ENCODE data around the gene FAM98C. TPM values are rescaled to one million over a fixed set of nuclear protein-coding genes. Genes with fewer than 3 reads are reported as not detected.
A peak's percentile ranks its signal among the peaks of the same experiment; 100 is the strongest.
"Not testable (repeated sequence)": the region's sequence is repeated elsewhere in the genome, so short reads cannot be mapped to it uniquely, and the experiment has no call there.

Gene FAM98C
- polyA plus RNA-seq (2012; ENCODE audit: insufficient read depth, insufficient read length), result 42.8 TPM

DNA sequence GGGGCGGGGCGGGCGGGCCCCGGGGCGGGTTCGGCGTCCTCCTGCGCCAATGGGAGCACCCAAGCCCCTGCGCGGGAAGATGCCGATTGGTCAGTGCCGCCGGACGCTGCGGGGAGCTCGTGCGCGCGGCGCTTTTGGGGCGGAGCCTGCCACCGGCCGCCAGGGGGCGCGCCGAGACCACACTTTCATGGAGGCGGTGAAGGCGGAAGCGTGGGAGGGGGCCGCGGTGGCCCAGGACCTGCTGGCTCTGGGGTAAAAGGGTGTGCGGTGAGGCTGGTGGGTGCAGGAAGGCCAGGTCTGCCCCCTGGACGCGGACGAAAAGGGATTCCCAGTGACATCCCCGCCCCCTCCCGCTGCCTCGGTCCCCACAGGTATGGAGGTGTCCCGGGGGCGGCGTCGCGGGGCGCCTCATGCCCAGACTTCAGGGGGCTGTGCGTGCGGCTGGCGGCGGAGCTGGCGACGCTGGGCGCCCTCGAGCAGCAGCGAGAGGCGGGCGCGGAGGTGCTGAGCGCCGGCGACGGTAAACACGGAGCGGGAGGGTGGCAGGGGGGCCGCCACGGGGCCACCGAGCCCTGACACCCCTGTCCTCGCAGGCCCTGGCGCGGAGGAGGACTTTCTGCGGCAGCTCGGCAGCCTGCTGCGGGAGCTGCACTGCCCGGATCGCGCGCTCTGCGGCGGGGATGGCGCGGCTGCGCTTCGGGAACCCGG, at the start of gene FAM98C:
FAM98C (plus strand) TSS at position 127 of the 708 bp plus-strand sequence; CDS start at position 188, 61 bp downstream.
- peak; percentile 94 for DNase-seq (ENCODE audit: low read depth, low spot score)
- H3K4me3 ChIP-seq (ENCODE audit: low read length), result peak within 1 kb of the TSS; percentile 70

DNA sequence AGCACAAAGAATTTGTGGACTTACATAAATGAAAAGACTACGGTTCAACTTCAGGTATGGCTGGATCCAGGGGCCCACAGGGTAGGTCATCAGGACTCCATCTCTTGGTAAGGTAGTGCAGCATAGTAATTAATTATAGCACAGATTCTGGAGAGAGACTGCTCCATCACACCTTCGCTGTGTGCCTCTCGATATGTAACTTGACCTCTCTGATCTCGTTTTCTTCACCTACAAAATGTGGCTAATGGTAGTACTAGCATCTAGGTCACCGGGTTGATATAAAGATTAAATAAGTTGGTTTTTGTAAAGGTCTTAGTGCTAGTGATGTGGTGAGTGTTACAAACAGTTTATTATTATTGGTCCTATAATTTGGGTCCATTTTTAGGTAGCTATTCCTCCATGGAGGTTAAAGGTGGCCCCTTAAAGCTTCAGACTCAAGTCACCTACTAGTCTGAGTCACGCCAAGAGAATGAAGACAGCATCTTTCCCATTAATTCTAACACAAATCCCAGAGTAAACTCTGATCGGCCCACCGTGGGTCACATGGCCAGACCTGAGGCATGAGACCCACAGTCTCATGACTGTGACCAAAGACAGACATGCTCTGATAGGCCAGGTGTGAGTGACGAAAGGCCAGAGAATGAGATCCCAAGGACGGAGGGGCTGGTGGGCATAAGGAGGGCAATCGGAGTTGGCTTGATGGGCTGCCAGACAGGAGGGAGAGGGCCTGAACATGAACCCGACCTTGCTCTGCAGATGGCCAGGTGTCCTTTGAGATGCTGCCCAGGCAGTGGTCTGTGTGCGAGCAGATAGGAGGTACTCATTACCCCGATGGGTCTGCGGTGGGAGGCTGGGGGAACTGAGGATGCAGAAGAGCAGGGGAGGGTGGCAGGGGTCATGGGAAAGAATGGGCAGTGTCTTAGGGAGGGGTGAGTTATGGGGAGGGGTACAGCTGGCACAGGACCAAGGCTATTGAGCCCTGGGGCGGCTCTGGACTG, 46.9 kb upstream of the FAM98C start:
- DNase-seq (ENCODE audit: low read depth, low spot score), result no peak
- no peak overlapping the region for H3K4me3 ChIP-seq (ENCODE audit: low read length)

DNA sequence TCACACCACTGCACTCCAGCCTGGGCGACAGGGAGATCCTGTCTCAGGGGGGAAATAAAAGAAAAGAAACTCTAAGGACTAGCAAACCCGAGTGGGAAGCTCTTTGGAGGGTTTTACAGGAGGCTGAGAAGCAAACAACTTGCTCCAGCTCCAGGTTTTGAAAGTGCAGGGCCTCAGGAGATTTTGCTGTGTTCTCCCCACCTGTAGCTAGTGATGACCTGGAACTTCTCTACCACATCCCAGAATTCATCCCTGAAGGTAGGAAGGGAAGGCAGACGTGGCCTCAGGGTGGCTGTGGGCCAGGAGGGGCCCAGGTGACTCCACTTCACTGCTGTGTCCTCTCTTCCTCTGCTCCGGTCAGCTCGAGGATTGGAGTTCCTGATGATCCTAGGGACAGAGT, 44.8 kb upstream of the FAM98C start:
- H3K4me3 ChIP-seq (ENCODE audit: low read length), result no peak overlapping the region
- DNase-seq (ENCODE audit: low read depth, low spot score), result no peak

DNA sequence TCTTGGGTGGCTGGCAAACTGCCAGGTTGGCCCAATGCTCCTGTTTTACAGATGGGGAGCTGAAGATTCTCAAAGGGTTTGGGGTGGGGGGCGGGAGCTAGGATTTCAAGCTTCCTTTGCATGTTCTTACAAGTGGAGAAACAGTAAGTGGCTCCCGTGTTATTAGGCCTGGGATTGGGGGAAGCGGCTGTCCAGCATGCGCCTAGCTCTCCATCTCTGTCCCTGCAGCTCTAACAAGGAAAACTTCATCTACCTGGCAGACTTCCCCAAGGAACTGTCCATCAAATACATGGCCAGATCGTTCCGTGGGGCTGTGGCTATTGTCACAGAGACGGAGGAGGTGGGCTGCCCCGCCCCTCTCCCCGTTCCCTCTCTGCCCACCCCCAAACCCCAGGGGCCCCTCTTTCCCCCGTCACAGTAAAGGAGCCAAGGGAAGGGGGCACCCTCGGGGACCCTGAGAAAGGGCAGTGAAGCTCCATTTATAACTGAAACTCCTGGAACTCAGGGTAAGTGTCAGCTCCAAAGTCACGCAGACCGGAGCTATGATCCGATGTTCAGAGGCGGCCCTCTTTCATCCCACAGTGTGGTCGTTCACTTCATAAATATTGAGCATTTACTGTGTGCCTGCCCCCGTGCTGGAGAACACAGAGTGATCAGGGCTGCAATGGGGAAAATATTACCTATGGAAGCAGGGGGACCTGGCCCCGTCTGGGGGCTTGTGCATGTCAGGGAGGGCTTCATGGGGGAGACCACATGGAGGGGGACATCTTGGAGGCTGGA, 43.5 kb upstream of the FAM98C start:
- H3K4me3 ChIP-seq (ENCODE audit: low read length), result no peak overlapping the region
- no peak for DNase-seq (ENCODE audit: low read depth, low spot score)

DNA sequence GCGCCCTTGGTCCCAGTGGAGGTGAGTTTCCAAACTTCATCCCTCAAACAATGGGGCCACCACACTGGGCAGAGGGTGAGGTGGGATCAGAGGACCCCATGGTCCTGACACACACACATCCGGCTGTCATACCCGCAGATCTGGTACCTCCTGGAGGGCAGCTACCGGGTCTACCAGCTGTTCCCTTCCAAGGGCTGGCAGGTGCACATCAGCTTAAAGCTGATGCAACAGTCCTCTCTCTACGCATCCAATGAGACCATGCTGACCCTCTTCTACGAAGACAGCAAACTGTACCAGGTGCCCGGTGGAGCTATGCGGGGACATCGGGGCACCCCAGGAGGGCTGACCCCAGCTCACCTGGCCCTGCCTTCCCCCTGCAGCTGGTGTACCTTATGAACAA, 42.5 kb upstream of the FAM98C start:
- DNase-seq (ENCODE audit: low read depth, low spot score), result no peak
- no peak overlapping the region for H3K4me3 ChIP-seq (ENCODE audit: low read length)

DNA sequence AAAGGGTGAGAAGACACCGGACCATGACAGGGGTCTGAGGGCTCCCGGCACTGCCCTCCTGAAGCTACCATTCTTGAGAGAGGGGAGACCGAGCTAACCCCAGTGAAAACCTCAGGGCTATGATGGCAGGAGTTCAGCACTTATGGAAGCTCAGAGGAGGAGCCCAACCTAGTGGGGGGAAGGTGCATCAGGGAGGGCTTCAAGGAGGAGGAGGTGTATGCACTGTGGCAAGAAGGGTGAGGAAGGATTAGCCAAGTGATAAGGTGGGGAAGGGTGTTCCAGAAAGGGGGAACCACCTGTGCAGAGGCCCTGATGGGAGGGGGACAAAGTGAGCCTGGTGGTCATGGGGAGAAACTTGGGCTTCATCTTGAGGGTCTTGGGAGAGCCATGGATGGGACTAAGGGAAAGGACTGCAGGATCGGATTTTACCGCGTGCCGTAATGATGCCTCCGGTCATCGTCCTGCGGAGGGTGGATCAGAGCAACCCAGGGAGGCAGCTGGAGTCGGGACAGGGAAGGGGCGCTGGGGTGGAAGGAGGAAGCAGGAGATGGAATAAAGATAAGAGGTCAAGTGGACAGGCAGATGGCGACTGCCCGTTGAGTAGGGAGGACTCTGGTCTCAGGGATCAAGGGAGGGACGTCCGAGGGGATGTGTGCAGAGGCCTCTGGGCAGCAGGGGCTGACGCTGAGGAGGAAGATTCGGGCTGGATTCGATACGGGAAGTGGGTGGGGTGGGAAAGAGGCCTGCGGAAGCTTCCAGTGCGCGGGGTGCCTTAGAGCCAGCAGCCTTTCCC, 41.9 kb upstream of the FAM98C start:
- H3K4me3 ChIP-seq (ENCODE audit: low read length), result no peak overlapping the region
- no peak for DNase-seq (ENCODE audit: low read depth, low spot score)

DNA sequence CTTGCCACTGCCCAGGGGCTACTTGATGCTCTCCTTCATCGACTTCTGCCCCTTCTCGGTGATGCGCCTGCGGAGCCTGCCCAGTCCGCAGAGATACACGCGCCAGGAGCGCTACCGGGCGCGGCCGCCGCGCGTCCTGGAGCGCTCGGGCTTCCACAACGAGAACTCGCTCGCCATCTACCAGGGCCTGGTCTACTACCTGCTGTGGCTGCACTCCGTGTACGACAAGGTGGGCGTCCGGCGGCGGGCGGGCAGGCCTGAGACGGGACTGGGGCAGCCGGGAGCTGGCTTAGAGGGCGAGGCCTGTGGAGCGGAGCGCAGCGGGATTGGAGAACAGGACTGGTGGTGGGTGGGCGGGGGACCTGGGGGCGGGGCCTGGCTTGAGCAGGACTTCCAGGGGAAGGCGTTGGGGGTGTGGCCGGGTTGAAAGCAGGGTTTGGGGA, 41.2 kb upstream of the FAM98C start:
- DNase-seq (ENCODE audit: low read depth, low spot score), result peak; percentile 41

DNA sequence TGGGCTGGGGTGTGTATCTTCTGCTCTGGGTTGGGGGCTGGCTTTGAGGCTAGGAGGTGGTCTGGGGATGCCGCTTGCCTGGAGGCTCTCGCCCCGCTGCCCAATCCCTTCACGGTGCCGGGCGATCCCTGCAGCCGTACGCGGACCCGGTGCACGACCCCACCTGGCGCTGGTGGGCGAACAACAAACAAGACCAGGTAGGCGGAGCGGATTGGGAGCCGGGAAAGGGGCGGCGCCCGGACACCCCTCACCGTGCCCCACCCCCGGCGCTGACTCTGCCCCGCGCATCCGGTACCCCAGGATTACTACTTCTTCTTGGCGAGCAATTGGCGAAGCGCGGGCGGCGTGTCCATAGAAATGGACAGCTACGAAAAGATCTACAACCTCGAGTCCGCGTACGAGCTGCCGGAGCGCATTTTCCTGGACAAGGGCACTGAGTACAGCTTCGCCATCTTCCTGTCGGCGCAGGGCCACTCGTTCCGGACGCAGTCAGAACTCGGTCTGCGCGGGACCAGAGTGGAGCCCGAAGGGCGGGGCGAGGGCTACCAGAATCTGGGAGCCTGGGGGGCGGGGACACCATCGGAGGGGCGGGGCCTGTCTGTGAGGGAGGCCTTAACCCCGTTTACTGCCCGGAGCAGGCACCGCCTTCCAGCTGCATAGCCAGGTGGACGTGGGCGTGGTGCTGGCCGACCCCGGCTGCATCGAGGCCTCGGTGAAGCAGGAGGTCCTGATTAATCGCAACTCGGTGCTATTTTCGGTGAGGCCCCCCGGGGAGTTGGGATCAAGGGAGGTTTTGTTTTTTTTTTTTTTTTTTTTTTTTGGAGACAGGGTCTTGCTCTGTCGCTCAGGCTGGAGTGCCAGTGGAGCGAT, 40.6 kb upstream of the FAM98C start:
- DNase-seq (ENCODE audit: low read depth, low spot score), result peak; percentile 20
- peak overlapping the region; percentile 59 for H3K4me3 ChIP-seq (ENCODE audit: low read length)

More for the DNA sequence above, 41.2 kb upstream of the FAM98C start:
- H3K4me3 ChIP-seq (ENCODE audit: low read length), result peak overlapping the region; percentile 59

DNA sequence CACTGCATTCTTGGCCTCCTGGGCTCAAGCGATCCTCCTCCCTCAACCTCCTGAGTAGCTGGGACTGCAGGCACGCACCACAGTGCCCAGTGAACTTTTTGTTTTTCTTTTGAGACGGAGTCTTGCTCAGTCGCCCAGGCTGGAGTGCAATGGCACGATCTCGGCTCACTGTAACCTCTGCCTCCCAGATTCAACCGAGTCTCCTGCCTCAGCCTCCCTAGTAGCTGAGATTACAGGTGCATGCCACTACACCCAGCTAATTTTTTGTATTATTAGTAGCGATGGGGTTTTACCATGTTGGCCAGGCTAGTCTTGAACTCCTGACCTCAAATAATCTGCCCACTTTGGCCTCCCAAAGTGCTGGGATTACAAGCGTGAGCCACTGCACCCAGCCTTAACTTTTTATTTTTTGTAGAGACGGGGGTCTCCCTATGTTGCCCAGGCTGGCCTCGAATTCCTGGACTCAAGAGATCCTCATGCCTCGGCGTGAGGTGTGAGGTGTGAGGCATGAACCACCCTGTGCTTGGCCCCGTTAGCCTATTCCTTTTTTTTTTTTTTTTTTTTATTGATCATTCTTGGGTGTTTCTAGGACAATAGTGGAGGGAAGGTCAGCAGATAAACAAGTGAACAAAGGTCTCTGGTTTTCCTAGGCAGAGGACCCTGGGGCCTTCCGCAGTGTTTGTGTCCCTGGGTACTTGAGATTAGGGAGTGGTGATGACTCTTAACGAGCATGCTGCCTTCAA, 39.8 kb upstream of the FAM98C start:
- H3K4me3 ChIP-seq (ENCODE audit: low read length), result peak overlapping the region; percentile 59
- DNase-seq (ENCODE audit: low read depth, low spot score), result not testable (repeated sequence)

DNA sequence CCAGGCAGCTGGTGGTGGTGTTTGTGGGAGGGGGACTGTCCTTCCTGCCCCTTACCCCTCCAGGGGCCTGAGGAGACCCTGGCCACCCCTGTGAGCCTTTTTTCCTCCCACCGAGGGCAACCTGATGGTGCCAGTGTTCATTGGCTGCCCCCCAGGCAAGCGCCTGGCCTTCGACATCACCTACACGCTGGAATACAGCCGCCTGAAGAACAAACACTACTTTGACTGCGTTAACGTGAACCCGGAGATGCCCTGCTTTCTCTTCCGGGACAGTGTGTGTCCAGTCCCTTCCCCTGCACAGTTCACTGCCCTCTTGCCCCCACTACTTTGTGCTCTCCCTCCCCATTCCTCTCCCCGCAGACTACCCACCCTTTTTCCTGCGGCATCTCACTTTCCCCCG, 35.9 kb upstream of the FAM98C start:
- no peak overlapping the region for H3K4me3 ChIP-seq (ENCODE audit: low read length)
- no peak for DNase-seq (ENCODE audit: low read depth, low spot score)

DNA sequence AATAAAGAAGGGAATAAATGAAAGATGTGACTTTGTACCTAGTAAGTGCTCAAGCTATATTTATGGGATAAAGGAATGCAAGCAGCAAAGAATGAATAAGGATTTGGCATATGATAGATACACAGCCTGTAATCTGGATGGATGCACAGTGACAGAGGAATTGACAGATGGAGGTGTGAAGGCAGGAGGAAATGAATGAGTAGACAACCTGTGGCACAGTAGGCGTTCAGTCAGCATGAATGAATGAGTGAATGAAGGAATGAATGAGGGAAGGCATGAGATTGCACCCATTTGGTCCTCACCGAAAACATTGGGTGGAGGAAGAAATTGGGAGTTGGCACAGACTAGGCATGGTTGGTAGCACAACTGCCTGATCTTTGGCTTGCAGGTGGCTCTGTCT, 33.3 kb upstream of the FAM98C start:
- DNase-seq (ENCODE audit: low read depth, low spot score), result no peak
- no peak overlapping the region for H3K4me3 ChIP-seq (ENCODE audit: low read length)

DNA sequence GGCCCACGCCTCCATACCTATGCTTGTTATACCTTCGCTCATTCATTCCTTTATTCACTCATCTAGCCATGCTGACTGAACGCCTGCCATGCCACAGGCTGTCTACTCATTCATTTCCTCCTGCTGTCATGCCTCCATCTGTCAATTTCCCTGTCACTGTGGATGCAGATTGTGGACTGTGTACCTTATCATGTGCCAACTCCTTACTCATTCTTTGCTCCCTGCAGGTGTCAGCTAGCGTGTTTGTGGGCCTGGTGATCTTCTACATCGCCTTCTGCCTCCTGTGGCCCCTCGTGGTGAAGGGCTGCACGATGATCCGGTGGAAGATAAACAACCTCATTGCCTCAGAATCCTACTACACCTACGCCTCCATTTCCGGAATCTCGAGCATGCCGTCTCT, 32.6 kb upstream of the FAM98C start:
- DNase-seq (ENCODE audit: low read depth, low spot score), result no peak
- no peak overlapping the region for H3K4me3 ChIP-seq (ENCODE audit: low read length)

DNA sequence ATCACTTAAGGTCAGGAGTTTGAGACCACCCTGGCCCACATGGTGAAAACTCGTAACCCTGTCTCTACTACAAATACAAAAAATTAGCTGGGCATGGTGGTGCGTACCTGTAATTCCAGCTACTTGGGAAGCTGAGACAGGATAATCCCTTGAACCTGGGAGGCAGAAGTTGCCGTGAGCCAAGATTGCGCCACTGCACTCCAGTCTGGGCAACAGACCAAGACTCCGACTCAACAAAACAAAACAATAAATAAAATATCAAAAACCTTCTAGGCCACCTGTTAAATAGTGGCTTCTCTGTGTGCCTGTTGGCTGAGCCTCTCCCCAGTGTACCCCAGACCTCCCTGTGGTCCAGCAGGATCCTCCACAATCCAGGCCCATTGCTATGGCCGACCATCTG, 31.8 kb upstream of the FAM98C start:
- H3K4me3 ChIP-seq (ENCODE audit: low read length), result no peak overlapping the region
- DNase-seq (ENCODE audit: low read depth, low spot score), result no peak

DNA sequence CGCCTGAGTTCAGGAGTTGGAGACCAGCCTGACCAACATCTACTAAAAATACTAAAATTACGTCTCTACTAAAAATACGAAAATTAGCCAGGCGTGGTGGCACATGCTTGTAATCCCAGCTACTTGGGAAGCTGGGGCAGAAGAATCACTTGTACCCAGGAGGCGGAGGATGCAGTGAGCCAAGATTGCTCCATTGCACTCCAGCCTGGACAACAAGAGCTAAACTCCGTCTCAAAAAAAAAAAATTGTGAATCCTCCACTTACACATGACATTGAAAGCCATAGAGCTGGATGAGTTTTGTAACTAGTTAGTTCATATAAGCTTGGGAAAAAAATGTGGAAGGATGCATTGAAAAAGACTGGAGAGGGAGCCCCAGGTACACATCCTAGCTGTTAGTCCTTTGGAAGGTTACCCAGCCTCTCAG, 29.0 kb upstream of the FAM98C start:
- DNase-seq (ENCODE audit: low read depth, low spot score), result no peak
- H3K4me3 ChIP-seq (ENCODE audit: low read length), result peak overlapping the region; percentile 59

DNA sequence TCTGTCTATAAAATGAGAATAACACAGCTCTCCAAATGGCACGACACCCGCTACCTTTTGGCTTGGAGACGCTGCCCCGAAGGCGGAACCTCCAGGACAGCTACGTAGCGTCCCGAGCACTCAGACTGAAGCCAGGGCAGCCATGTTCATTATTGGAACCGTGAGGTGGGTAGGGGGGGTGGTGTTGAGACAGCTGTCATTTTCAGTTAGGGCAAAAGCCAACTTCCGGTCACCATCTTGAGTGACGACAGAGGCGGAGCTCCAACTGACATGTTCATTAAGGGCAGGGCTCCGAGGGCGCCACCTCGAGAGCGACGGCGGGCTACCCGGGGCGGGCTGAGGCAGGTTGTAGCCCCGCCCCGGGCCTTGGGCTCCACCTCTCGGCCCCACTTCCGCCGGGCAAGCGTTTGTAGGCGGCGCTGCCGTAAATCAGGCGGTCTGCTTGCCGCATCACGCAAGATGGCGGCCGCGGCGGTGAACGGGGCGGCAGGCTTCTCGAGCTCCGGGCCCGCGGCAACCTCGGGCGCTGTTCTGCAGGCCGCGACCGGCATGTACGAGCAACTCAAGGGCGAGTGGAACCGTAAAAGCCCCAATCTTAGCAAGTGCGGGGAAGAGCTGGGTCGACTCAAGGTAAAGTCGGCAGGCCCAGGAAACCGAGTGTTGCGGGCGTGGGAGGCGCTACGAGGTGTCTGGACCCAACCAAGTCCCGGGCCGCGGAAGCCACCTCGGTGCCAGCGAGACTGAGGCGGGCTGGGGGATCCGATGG, 28.4 kb upstream of the FAM98C start, which contains the start of gene PSMD8:
PSMD8 (plus strand) TSS at position 240 of the 766 bp plus-strand sequence; CDS start at position 271, 31 bp downstream.
- DNase-seq (ENCODE audit: low read depth, low spot score), result peak; percentile 98
- peak within 1 kb of the TSS; percentile 95 for H3K4me3 ChIP-seq (ENCODE audit: low read length)

DNA sequence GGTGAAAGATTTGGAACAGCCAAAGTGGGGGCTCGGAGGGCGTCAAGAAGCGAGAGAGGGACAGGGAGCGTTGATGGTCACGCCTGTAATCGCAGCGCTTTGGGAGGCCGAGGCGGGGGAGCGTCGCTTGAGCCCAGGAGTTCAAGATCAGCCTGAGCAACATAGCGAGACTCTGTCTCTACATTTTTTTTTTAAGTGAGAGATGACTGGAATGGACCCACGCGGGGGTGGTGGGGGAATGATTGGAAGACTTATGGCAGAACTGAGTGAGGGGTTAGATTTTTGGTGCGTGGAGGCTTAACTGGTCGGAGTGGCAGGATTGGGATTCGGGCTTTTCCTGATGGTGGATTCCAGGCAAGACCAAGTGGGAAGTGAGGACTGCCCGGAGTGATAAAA, 27.8 kb upstream of the FAM98C start:
- peak overlapping the region; percentile 95 for H3K4me3 ChIP-seq (ENCODE audit: low read length)
- DNase-seq (ENCODE audit: low read depth, low spot score), result no peak

Data from Jurkat, Clone E6-1 (cell line).